B cell (primary cell): ENCODE results near the gene COMT. TPM values are rescaled to one million over a fixed set of nuclear protein-coding genes. Genes with fewer than 3 reads are reported as not detected.

Source experiments
- ATAC-seq: fragments of 200-7000 bp; cut with Tn5 transposase; one replicate; pipeline ENCODE4 v1.10.0; 2021; ENCODE audit warnings: low read depth, mild to moderate bottlenecking, moderate number of reproducible peaks, moderate library complexity
- CTCF ChIA-PET: fragments of 350-600 bp; sonication (Branson Sonifier 250); formaldehyde crosslinking; loops from one replicate; lab custom pipeline; 2021; ENCODE audit warnings: antibody characterized with exemption, inconsistent platforms; lab: Charles Lee
- POLR2A ChIA-PET: fragments of 350-600 bp; sonication (Branson Sonifier 250); formaldehyde crosslinking; loops from one replicate; lab custom pipeline; 2021; ENCODE audit warnings: antibody characterized with exemption; lab: Charles Lee
- DNase-seq: peaks from one replicate; pipeline ENCODE4 v3.0.0; 2013
- H2AFZ ChIP-seq: 2 replicates; pipeline ENCODE4 v1.6.1; 2012; ENCODE audit warnings: mild to moderate bottlenecking, low read depth, low read length; ENCODE audit not compliant: insufficient read depth, poor library complexity, severe bottlenecking
- H3K27ac ChIP-seq, 2 donors: 1 replicate in 1 of 2; 2 replicates in 1 of 2; pipeline ENCODE4 v1.5.1; 2012 to 2013; ENCODE audit warnings: low read length in 2 of 2, mild to moderate bottlenecking in 2 of 2, moderate library complexity in 1 of 2
- H3K27me3 ChIP-seq, 4 experiments: fragments of 200-600 bp in 1 of 4; sonication (generic) in 1 of 4; replicated peaks in 1 of 4; 1 replicate in 2 of 4; 2 replicates in 2 of 4; pipeline versions ENCODE4 v1.6.1 to v1.7.0; 2013 to 2016; ENCODE audit warnings: low read length in 3 of 4, mild to moderate bottlenecking in 2 of 4, mixed read lengths in 1 of 4, moderate library complexity in 1 of 4; ENCODE audit not compliant: insufficient read depth in 4 of 4, control insufficient read depth in 3 of 4; ENCODE audit errors: control extremely low read depth in 1 of 4
- H3K36me3 ChIP-seq, 2 experiments: replicated peaks in 1 of 2; 1 replicate in 1 of 2; 2 replicates in 1 of 2; pipeline versions ENCODE4 v1.6.1 to v1.7.1; 2013; ENCODE audit warnings: low read length in 1 of 2; ENCODE audit not compliant: insufficient read depth in 2 of 2, control insufficient read depth in 1 of 2; ENCODE audit errors: control extremely low read depth in 1 of 2, extremely low read depth in 1 of 2
- H3K4me1 ChIP-seq, 2 donors: fragments of 200-600 bp in 1 of 2; sonication (generic) in 1 of 2; 1 replicate in 1 of 2; 2 replicates in 1 of 2; pipeline versions ENCODE4 v1.5.1 to v1.6.1; 2013 to 2017; ENCODE audit warnings: low read length in 2 of 2; ENCODE audit not compliant: control insufficient read depth in 2 of 2, insufficient read depth in 2 of 2
- H3K4me2 ChIP-seq: replicated peaks from 2 replicates; pipeline ENCODE3; 2012; ENCODE audit warnings: mild to moderate bottlenecking, low read depth, low read length; ENCODE audit not compliant: poor library complexity, severe bottlenecking
- H3K4me3 ChIP-seq, 5 experiments: fragments of 200-600 bp in 1 of 5; sonication (generic) in 1 of 5; 1 replicate in 3 of 5; 2 replicates in 2 of 5; pipeline versions ENCODE4 v1.5.1 to v1.7.0; 2011 to 2016; ENCODE audit warnings: low read length in 4 of 5, mild to moderate bottlenecking in 4 of 5, low read depth in 2 of 5, control low read depth in 1 of 5, moderate library complexity in 1 of 5; ENCODE audit not compliant: insufficient read depth in 1 of 5; ENCODE audit errors: control extremely low read depth in 1 of 5, extremely low read depth in 1 of 5
- H3K79me2 ChIP-seq: fragments of 200-600 bp; sonication (generic); one replicate; pipeline ENCODE4 v1.6.0; 2016; ENCODE audit warnings: low read length; ENCODE audit not compliant: control insufficient read depth, insufficient read depth
- H3K9ac ChIP-seq: fragments of 200-600 bp; sonication (generic); 2 replicates; pipeline ENCODE4 v1.6.1; 2017; ENCODE audit warnings: mild to moderate bottlenecking, low read length, moderate library complexity
- H3K9me3 ChIP-seq, 3 donors: one replicate each; pipeline versions ENCODE4 v1.6.1 to v1.7.1; 2013; ENCODE audit warnings: low read length in 2 of 3; ENCODE audit not compliant: control insufficient read depth in 2 of 3, insufficient read depth in 1 of 3; ENCODE audit errors: control extremely low read depth in 1 of 3
- H4K20me1 ChIP-seq: 2 replicates; pipeline ENCODE4 v1.6.0; 2012; ENCODE audit warnings: mild to moderate bottlenecking, low read length; ENCODE audit not compliant: insufficient read depth, control insufficient read depth, poor library complexity, severe bottlenecking
- H3K27ac Mint-ChIP-seq: one replicate; pipeline ENCODE4 v1.8.0; 2021; ENCODE audit warnings: mixed read lengths
- H3K27me3 Mint-ChIP-seq: one replicate; pipeline ENCODE4 v1.8.0; 2021; ENCODE audit warnings: mixed read lengths
- H3K4me1 Mint-ChIP-seq: one replicate; pipeline ENCODE4 v1.8.0; 2021; ENCODE audit warnings: mixed read lengths
- H3K4me3 Mint-ChIP-seq: one replicate; pipeline ENCODE4 v1.8.0; 2021; ENCODE audit warnings: mixed read lengths
- H3K9me3 Mint-ChIP-seq: one replicate; pipeline ENCODE4 v1.8.0; 2022; ENCODE audit warnings: mixed read lengths; ENCODE audit not compliant: insufficient read depth
- CTCF ChIP-seq: fragments of 200-600 bp; IDR thresholded peaks from one replicate; pipeline ENCODE4 v1.8.0; 2022; ENCODE audit warnings: antibody characterized with exemption, mild to moderate bottlenecking
- EZH2 ChIP-seq: IDR thresholded peaks from 2 replicates; pipeline ENCODE4 v1.6.1; 2012; ENCODE audit warnings: borderline replicate concordance, low read depth, mild to moderate bottlenecking, moderate library complexity, low read length; ENCODE audit not compliant: insufficient read depth, poor library complexity, severe bottlenecking
- WGBS: methylation state at CpG from one replicate; pipeline ENCODE4 v1.1.5; 2013; ENCODE audit warnings: missing lambda C conversion rate; ENCODE audit not compliant: insufficient coverage; 5-methylcytosine and 5-hydroxymethylcytosine counted together
- intact Hi-C: fragments of 100-400 bp; cut with micrococcal nuclease; formaldehyde crosslinking; loops from one replicate; pipeline ENCODE4 v1.10.0; 2022
- polyA plus RNA-seq: library from polyadenylated mRNA; depleted of rRNA; stranded (reverse); fragments of >200 nt; gene quantifications from 2 replicates; pipeline ENCODE4 v1.2.3, GENCODE V29; 2012
- total RNA-seq, 2 donors: library from RNA; stranded (reverse); fragments of 120-200 nt in 1 of 2; gene quantifications; 1 replicate in 1 of 2; 2 replicates in 1 of 2; pipeline versions ENCODE4 v1.2.3 to v1.2.4, GENCODE V29; 2013 to 2022

COMT gene
- total and polyA plus RNA-seq, 2 donors (not counting 1 experiment from before 2014, with no cell fraction given), result 32.6 to 58.3 TPM

- no peaks in the 10 kb centered on the region for H3K4me1 Mint-ChIP-seq
- no peak overlapping the region for H3K4me3 Mint-ChIP-seq
- H3K27me3 Mint-ChIP-seq, result no peaks in the 10 kb centered on the region
- H3K4me1 ChIP-seq, result no peaks in the 10 kb centered on the region
- H3K27me3 ChIP-seq, result no peaks in the 10 kb centered on the region
- ATAC-seq, result no peak
- no peak overlapping the region for H3K27ac ChIP-seq
- intact Hi-C loops, result loop anchor here (10.0 kb wide), 1 partner anchor 63 kb away; no protein-coding TSS in a partner anchor
- no peak overlapping the region for H2AFZ ChIP-seq
- no peaks in the 10 kb centered on the region for H3K36me3 ChIP-seq
- CTCF ChIA-PET, result no interaction called here
- H3K9ac ChIP-seq, result no peak overlapping the region
- WGBS, result 97% methylated on average over 4 of the region's 7 CpGs
- POLR2A ChIA-PET, result interaction anchor here (0.6 kb wide), 1 partner anchor 175 kb away, joined by 3 read pairs; the partner anchor contains the start of gene GP1BB
- H3K4me3 ChIP-seq, result no peak overlapping the region
- no peak for TF ChIP-seq CTCF
- TF ChIP-seq EZH2, result no peak
- H3K27ac Mint-ChIP-seq, result no peak overlapping the region
- H3K9me3 Mint-ChIP-seq, result no peaks in the 10 kb centered on the region
- H3K9me3 ChIP-seq, result no peaks in the 10 kb centered on the region
- H3K79me2 ChIP-seq, result no peaks in the 10 kb centered on the region
- no peak for DNase-seq
- H3K4me2 ChIP-seq, result no peak overlapping the region
- no peaks in the 10 kb centered on the region for H4K20me1 ChIP-seq
Measured at GRCh38 chr22:19898145-19898544, 43.4 kb upstream of the COMT start.

GRCh38 chr22:19898831-19899567, 42.6 kb upstream of the COMT start:
- Histone ChIP-seq H3K27me3 (no peaks in the 10 kb centered on the region), H2AFZ (no peak overlapping the region), H3K4me3 (no peak overlapping the region), H3K4me1 (no peaks in the 10 kb centered on the region), H3K27ac (no peak overlapping the region), H3K9me3 (no peaks in the 10 kb centered on the region), H4K20me1 (no peaks in the 10 kb centered on the region), H3K79me2 (no peaks in the 10 kb centered on the region), H3K36me3 (no peaks in the 10 kb centered on the region), H3K9ac (no peak overlapping the region), H3K4me2 (no peak overlapping the region)
- WGBS, result 93% methylated on average over 13 of the region's 16 CpGs
- Mint-ChIP-seq H3K27ac (no peak overlapping the region), H3K4me3 (no peak overlapping the region), H3K9me3 (no peaks in the 10 kb centered on the region), H3K27me3 (no peaks in the 10 kb centered on the region), H3K4me1 (no peaks in the 10 kb centered on the region)
- ATAC-seq (no peak), DNase-seq (no peak)
- ChIA-PET CTCF (interaction anchor here (0.5 to 1.8 kb wide), 2 partner anchors 169 to 346 kb away, joined by 4 to 6 read pairs; no protein-coding TSS in a partner anchor), POLR2A (interaction anchor here (0.6 kb wide), 1 partner anchor 175 kb away, joined by 3 read pairs; the partner anchor contains the start of gene GP1BB)
- TF ChIP-seq CTCF (no peak), EZH2 (no peak)
- intact Hi-C loops, result loop anchor here (10.0 kb wide), 1 partner anchor 64 kb away; no protein-coding TSS in a partner anchor
